Pons (tissue), 1 donor: ENCODE results near the gene PI4KB.

Experiments
- DNase-seq: peaks from one replicate; pipeline ENCODE4 v3.0.0-alpha.2; 2016; ENCODE audit warnings: low spot score

The PI4KB gene

GRCh38 chr1:151311589-151312331 lies 15.5 kb downstream of the PI4KB start:
- peak; percentile 53 for DNase-seq

- no peak for DNase-seq
These were observed 16.2 kb downstream of the PI4KB start for GRCh38 chr1:151311011-151311410.

GRCh38 chr1:151309811-151310323 lies 17.3 kb downstream of the PI4KB start:
- DNase-seq = no peak

- peak; percentile 97 for DNase-seq
These were observed 32.3 kb downstream of the PI4KB start for GRCh38 chr1:151294742-151295462.

GRCh38 chr1:151293093-151293492 lies 34.1 kb downstream of the PI4KB start:
- DNase-seq = no peak

- DNase-seq = no peak
These were observed 34.8 kb downstream of the PI4KB start for GRCh38 chr1:151292207-151293030.

GRCh38 chr1:151290709-151291303 lies 36.4 kb downstream of the PI4KB start:
- DNase-seq = no peak

GRCh38 chr1:151289991-151290708 lies 37.1 kb downstream of the PI4KB start:
- no peak for DNase-seq

GRCh38 chr1:151289080-151289935 lies 37.9 kb downstream of the PI4KB start:
- no peak for DNase-seq

- no peak for DNase-seq
These were observed 38.7 kb downstream of the PI4KB start for GRCh38 chr1:151288502-151288901.

- no peak for DNase-seq
These were observed 39.3 kb downstream of the PI4KB start for GRCh38 chr1:151287767-151288500.

GRCh38 chr1:151287341-151287699 lies 39.9 kb downstream of the PI4KB start:
- DNase-seq = no peak

- DNase-seq = no peak
These were observed 40.4 kb downstream of the PI4KB start for GRCh38 chr1:151286619-151287340.

GRCh38 chr1:151284013-151284577 lies 43.1 kb downstream of the PI4KB start:
- no peak for DNase-seq

GRCh38 chr1:151282883-151283725 lies 44.1 kb downstream of the PI4KB start:
- no peak for DNase-seq

- peak; percentile 100 for DNase-seq
These were observed 45.0 kb downstream of the PI4KB start, which contains the start of gene ZNF687 for GRCh38 chr1:151281969-151282882. Gene ZNF687, plus strand, starts transcription at chr1:151282299. Its CDS starts 3,993 bp downstream, at chr1:151286292.
